Measurements from ENCODE around the gene DRAM2.

DNA sequence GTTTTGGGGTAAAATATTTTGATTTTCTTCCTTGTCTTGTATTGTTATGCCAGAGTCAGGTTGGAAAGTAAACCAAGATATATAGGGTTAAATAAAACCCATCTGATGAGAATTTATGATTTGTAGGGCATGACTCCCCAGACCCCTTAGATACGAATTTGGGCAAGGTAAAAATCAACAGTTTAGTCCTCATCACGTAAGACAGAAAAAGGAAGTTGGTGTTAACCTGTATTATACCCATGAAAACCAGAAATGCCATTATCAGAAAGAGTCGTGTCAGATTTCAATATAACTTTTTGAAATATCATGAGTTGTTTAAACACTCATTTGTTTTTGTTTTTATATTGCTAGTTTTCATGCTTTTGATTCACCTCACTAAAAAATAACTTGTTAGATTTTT lies 11.9 kb upstream of the DRAM2 start:
- TF ChIP-seq ZNF548 (tag by site-specific recombination; IDR thresholded peaks at IDR 0.05), result no peak
- TF ChIP-seq, protein P1, sequence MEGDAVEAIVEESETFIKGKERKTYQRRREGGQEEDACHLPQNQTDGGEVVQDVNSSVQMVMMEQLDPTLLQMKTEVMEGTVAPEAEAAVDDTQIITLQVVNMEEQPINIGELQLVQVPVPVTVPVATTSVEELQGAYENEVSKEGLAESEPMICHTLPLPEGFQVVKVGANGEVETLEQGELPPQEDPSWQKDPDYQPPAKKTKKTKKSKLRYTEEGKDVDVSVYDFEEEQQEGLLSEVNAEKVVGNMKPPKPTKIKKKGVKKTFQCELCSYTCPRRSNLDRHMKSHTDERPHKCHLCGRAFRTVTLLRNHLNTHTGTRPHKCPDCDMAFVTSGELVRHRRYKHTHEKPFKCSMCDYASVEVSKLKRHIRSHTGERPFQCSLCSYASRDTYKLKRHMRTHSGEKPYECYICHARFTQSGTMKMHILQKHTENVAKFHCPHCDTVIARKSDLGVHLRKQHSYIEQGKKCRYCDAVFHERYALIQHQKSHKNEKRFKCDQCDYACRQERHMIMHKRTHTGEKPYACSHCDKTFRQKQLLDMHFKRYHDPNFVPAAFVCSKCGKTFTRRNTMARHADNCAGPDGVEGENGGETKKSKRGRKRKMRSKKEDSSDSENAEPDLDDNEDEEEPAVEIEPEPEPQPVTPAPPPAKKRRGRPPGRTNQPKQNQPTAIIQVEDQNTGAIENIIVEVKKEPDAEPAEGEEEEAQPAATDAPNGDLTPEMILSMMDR (tag by site-specific recombination; IDR thresholded peaks at IDR 0.05), result no peak
- no peak for TF ChIP-seq ZNF416 (tag by site-specific recombination; IDR thresholded peaks at IDR 0.05)

Measured in HEK293 (cell line).